Head of caudate nucleus (tissue), 42 donors: Measurements from ENCODE around the gene SHTN1.
A peak's percentile ranks its signal among the peaks of the same experiment; 100 is the strongest.

Experiments
- DNase-seq, 42 donors: peaks; one replicate each; pipeline versions ENCODE4 v3.0.0 to v3.0.0-alpha.2; 2020 to 2021; ENCODE audit warnings: mixed read lengths in 7 of 42
- intact Hi-C: fragments of 100-400 bp; cut with DNase I; formaldehyde crosslinking; loops from one replicate; pipeline ENCODE4 v1.15.0; 2022

The SHTN1 gene

DNA sequence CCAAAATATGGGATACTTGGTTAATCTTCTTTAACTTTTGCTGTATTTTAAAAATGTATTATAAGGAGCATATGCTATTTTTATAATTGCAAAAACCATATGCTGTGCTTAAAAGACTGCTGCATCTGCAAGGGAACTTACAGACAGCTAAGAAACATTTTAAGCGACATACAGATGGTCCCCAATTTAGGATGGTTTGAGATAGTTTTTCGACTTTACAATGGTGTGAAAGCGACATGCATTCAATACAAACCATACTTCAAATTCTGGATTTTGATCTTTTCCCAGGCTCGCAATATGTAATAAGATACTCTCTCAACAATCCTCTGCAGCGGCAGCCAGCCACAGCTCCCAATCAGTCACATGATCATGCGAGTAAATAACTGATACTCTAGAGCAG, 73.2 kb downstream of the SHTN1 start:
- no peak for DNase-seq
- intact Hi-C loops, result no loop called here

DNA sequence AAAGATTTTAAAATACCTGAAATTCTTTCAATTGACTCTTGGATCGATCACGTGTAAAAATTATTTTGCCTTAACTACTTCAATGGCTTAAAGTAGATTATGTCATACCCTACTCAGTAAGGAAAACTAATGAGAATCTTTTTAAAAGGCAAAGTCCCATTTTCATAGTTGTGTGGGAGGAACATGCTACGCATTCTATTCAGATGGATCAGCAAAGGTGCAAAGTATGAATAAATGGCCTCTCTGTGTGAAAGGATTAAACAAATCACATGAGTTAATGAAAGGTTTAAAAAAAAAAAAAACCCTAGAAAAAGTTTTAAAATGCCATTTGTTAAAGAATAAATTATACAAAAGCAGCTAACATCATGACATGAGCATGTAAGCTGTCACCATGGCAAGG, 78.6 kb downstream of the SHTN1 start:
- DNase-seq, result no peak
- intact Hi-C loops, result no loop called here

DNA sequence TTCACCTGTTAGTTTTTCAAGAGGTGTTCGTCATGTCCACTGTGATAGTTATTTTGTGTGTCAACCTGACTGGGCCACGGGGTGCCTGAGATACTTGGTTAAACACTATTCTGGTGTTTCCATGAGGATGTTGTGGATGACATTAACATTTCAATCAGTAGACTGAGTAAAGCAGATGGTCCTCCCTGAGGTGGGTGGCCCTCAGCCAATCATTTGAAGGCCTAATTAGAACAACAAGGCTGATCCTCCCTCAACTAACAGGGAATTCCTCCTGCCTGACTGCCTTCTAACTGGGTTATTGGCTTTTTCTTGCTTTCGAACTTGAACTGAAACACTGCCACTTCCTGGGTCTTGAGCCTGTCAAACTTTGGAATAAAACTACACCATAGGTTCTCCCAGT, 79.9 kb downstream of the SHTN1 start:
- DNase-seq, result no peak
- intact Hi-C loops, result no loop called here

DNA sequence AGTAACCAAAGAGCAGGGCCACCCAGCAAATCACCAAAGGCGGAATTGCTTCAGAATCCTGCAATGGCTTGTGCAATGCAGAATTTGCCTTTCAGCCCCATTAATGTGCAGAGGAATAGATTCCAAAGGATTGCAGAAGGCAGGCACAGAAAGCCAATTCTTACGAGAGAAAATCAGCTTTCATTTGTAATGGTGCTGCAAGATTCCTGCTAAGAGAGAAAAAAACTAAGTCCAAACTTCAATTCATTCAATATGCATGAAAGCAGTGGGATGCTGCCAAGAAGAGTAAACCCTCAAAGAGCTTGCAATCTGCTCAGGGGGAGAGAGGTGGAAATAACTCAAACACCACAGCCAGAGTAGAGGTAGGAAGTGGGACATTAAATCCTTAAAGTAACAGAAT, 85.3 kb downstream of the SHTN1 start:
- no peak for DNase-seq
- intact Hi-C loops, result no loop called here

DNA sequence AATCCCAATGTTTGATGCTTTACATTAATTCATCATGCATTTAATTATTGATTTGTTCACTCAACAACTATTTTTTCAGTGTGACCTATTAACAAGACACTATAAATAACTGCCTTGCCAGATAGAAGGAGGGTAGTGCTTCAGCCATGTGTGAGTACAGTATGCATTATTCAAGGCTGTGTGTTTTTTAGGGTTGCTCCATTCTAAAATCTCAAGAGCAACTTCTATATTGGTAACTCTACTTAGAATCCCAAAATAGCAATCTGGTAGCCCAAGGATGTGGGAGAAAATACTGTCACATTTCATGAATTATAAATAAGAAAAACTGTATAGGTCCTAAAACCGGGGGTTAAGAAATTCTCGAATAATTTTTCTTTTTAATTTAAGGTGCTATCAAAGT, 85.8 kb downstream of the SHTN1 start:
- intact Hi-C loops, result no loop called here

DNA sequence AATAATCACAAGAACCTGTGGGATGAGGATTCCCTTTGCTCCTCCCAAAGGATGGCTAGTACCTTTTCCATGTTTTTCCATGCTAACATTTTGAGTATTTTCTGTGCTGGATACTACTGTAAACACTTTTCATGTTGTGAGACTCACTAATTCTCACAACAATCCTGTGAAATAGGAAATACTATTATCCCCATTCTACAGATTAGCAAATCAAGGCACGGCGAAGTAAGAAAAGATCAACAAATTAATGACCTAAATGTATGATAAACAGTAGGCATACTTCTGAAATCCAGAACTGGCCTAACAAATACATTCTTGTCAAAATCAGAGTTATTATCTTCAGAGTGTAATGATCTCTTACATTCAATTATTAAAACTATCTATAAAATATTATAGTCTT, 86.4 kb downstream of the SHTN1 start:
- intact Hi-C loops, result no loop called here
- DNase-seq, result no peak

More for the DNA sequence above, 85.8 kb downstream of the SHTN1 start:
- DNase-seq, result no peak

DNA sequence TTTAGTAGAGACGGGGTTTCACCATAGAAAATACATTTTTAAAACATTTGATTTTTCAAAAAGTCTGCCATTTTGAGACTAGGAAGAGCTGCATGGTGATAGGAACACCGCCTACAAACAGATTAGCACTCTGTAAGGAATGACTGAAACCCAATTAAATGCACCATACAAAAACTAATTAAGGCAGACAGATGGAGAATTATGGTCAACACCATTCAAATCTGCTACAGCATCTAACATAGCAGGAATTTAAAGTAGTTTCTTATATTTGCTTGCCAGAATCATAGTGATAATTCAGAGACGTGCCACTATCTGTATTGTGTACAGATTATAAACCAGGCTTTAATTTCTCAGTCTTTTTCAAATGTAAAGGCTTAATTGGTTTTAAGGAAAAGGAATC, 87.5 kb downstream of the SHTN1 start:
- intact Hi-C loops, result no loop called here
- no peak for DNase-seq

DNA sequence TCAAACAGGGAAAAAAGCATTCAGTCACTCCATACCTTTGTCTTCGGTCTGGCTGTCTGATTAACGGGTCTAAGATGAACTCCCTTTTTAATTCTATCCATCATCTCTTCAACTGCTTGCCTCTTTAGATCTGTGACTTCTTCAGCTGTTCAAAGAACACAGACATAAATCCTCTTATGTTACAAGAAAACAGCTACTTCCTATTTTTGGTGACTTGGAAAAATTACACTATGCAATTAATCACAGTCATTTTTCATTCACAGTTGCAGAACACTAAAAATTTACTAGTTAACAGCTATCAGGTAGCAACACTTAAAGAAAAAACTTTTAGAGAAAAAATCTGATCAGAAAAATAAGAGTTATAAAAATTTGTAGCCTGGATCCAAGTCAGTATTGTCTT, 89.6 kb downstream of the SHTN1 start:
- intact Hi-C loops, result no loop called here
- no peak for DNase-seq

DNA sequence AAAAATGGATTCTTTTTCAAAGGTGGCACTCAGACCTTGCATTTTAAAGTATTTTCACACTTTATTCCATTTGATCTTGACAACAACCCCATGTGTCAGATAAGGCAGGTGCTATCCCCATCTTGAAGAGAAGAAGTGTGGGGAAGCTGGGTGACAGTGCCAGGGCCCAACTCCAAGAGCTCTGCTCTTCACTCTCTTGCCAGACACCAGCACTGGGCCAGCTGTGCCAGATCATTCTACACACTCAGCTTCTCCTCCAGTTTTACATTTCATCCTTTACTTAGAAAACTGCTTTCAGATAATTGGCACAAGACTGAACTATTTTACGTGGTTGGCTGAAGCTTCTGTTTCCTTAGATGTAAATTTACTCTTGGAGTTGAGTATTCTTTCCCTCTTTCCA, 91.3 kb downstream of the SHTN1 start:
- no peak for DNase-seq

DNA sequence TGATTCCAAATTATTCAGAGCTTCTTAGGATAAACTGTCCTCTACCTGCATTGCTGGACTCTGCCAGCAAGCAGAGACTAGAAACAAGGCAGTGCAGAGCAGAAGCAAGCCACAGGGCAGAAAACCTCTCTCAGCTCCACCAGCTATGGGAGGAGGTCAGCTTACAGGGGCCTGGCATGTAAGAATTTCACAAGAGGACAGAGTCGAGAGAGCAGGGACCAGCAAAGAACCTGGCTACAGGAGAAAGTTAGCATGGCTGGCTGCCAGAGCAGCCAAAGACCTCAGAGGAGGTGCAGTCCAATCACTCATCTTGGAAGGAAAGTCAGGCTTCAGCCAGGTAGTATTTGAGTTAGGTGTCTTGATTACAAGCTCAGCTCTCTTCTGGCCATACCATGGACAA, 92.8 kb downstream of the SHTN1 start:
- intact Hi-C loops, result no loop called here
- no peak for DNase-seq

More for the DNA sequence above, 91.3 kb downstream of the SHTN1 start:
- intact Hi-C loops, result no loop called here

DNA sequence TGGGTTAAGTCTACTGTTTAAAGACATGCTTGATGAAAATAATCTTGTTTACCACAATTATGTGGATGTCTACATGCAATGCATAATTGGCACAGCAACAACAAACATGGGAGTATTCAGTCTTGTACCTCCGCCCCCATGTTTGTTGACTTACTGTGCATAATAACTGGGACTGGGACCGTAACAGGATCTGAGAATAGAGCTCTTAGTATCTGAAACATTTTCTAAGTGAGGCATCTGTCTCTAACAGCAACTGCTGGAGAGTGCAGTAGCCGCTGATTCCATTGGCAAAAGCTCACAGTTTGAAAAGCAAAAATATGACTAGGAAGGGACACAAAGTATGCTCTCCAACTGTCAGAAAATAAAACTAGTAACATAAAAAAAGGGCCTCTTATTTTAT, 94.1 kb downstream of the SHTN1 start:
- no peak for DNase-seq
- intact Hi-C loops, result no loop called here

DNA sequence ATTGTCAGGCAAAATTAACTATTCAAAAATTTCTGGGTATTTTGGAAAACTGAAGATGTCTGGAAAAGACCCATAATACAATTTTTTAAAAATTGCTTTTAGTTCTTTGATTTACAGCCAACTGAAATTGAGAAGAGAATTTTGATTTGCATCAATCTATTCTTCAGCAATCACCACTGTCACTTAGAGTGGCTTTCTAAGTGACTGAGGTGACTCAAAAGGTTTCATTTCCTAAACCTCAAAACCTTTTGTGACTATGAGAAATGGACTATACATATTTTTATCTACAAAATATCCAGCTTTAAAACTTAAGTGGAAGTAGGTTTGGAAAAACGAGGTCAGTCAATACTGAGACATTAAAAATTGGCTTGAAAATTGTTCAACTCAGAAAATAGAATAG, 95.7 kb downstream of the SHTN1 start:
- intact Hi-C loops, result no loop called here

DNA sequence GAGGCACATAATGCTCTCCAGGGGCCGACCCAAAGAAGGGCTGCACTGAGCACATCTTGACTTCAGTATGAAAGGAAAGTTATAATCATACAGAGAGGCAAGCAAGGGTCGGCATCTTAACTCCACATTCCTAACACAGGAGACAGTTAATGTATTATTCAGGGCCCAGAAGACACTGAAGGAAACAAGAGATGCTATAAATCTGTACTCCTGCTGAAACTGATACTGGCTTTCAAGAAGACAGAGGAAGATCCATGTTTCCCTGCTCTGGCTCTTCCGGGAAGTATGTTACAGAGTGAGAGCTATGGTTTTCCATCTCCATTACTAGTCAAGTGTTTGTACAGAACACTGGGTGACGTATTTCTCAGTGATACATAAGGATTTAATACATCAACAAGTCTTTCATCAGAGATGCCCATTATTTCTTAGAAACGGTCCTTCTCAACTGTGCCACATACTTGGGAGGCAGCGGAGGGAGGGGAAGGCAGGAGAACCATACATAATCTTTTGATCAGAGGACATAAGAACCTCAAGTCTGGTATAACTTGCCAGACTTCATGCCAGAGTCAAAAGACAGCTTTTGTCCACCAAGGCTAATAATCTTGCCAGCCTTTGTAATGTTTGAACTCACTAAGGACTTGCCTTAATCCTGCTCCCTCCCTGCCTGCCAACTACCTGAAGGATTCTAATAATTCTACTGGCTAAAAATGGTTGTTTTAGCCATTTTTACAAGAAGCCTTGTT, 97.6 kb downstream of the SHTN1 start:
- intact Hi-C loops, result no loop called here
- no peak for DNase-seq

More for the DNA sequence above, 95.7 kb downstream of the SHTN1 start:
- no peak for DNase-seq

DNA sequence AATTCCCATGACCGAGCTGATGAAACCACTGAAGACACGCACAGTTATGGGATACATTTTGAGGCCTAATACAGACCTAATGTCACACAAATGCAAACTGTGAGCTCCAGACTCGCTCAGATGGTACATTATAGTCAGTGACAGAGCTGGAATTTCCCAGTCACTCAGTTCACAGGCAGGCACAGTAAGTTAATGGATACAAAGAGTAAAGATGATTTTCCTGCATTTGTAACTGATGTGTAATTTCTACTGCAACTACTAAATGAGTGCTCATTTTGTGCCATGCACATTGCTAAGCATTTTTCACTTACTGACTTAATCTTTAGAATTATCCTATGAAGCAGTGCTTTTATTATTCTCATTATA, 99.2 kb downstream of the SHTN1 start:
- no peak for DNase-seq
- intact Hi-C loops, result no loop called here

DNA sequence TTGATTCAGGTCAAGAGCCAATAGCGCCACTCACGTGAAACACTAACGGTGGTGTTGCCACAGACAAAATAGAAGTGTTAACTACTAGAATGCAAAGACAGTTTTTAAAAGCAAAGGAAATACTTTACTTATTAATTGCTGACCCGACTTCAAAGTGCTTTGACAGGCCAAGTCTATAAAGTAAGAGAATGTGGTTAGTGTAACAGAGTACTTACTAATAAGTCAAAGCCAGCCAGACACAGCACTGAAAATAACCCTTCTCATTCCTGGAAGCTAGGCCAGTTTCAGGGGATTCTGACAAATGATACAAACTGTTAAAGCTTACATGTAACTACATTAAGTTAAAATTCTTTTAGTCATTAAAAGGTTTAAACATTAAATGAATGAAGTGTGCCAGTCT, 105.4 kb downstream of the SHTN1 start:
- intact Hi-C loops, result no loop called here
- DNase-seq, result no peak

DNA sequence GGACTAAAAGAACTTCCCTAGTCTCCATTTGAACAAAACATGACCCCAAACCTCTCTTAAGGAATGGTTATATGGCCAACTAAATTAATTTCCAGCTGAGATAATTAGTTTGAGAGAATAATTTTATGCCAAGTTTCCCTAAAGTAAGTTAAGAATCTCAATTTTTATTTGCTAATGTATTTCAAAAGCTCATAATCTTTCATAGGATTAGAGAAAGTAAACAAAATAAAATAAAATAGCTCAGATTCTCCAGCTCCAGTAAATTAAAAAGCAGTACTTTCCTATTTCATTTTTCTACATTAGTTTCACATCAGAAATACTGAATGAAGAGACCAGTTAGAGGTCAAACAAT, 111.3 kb downstream of the SHTN1 start:
- intact Hi-C loops, result no loop called here
- DNase-seq, result no peak

DNA sequence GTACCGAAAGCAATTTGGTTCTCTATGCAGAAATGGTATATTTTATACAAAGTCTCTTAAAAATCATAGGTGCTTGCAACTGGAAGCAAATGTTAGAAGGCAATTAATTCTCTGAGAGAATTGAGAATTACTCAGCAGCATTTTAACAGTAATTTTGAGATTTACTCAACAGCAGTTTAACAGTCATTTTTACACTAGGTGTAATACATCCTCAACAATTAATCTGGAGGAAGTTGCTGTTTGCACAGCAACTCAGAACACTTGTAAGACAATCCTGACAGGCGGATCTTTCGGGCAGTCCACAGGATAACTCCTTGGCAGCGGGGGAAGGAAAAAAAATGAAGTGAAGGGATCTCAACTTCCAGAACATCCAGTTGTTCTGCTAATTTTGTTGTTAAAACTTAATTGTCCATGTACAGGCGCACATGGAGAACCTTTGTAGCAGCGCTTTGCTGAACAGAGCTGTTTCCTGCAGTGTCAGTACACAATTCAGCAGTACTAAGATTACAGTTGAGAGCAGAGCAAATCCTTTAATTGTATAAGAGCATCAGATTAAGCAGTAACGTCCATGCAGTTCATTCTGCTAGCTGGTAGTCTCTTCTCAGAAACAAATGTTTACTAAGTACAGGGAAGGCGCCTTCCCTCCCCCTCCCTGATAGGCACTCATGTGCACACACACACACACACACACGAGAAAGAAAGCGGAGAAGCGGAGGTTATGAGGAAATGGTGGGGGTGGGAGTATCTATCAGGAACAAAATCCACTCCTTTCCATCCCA, 111.9 kb downstream of the SHTN1 start:
- DNase-seq, result no peak
- intact Hi-C loops, result no loop called here

DNA sequence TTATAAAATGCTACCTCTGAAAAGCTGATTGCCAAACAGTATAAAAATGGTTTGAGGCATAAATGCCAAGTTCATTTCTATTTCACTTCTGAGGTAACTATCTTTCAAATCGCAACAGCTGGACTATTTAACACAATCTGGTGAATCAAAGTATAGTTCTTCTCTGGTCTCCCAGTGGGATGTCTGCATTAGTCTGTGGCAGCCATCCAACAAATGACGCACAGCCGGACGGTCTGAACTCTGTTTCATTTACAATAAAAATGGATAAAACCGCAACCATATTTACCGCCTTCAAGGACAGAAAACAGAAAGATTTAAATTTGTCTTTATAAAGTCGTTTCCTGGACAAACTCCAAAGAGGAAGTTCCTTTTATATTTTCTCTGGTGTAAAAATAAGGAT, 113.8 kb downstream of the SHTN1 start:
- intact Hi-C loops, result no loop called here
- peak in 33 of 42 donors; percentile 10 to 86 (median 47) for DNase-seq

DNA sequence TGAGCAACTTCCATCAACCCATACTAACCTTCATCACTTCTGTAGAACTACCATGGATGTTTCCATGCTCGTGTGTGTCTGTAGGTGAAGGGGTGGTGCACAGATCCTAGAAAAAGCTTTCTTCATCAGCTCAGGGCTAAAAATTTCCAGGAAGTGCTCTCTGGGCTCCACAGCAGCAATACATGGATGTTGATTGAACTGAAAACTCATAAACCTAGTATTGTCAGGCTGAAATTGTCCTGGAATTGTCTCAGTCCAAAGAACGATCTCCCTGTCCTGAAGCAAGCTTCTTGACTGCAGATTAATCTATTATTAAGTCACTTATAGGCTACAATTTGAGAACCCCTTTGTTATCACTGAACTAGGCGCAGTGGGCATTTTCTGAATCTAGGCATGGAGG, 115.9 kb downstream of the SHTN1 start:
- no peak for DNase-seq
- intact Hi-C loops, result no loop called here

DNA sequence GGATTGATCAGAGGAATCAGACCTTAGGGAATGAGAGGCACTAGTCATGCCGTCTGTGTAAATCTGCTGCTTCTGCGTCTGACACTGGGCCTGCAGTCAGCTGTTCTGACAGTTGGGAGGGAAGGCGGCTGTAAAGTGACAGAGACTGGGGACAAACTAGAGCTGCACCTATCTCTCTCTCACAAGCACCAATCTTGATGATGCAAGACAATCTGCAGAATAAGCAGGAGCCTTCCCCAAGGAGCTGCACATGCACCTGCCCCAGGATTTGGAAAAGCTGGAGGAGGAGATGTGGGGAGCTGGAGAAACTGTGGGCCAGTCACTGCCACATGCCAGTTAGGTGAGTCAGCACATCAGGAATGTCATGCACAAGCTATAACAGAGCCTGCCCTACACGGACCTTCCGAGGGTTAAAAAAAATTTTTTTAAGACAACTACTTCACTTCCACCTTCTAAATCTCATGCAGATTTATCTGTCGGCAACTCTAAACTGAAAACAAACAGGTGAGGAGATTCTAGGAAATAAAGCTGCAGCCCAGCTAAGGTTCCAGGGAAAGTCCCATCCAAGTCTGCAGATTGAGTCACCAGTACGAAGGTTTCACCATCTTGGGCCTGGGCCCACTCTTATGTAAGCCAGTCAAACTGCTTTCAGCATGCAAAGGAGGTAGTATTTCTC, 116.5 kb downstream of the SHTN1 start:
- intact Hi-C loops, result no loop called here
- peak in 39 of 42 donors; percentile 12 to 84 (median 51) for DNase-seq

DNA sequence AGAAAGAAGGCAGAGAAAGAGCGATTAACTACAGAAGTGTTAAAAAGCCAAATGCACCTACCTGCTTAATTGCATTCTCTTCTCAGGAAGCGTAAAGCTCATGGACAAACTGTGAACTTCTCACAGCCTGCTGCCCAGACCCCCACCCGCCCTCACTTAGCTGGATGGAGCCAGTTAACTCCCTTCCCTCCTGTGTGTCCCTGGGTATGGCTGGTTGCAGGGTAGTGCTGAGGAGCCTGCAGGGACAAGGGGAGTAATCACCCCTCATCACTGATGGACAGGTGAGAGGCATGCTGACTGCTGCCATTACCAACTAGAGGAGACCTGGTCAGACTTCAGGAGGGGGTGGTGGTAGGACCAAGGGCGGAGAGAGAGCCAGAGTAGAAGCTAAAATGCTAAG, 118.2 kb downstream of the SHTN1 start:
- no peak for DNase-seq
- intact Hi-C loops, result no loop called here
